ENCODE data around the gene MROH8. TPM values are rescaled to one million over a fixed set of nuclear protein-coding genes. Genes with fewer than 3 reads are reported as not detected.

The MROH8 gene
- total and polyA plus RNA-seq, 2 of the 13 experiments (the other 11 are each of a cell fraction or from before 2014, with no cell fraction given), result 2.6 to 5.5 TPM

DNA sequence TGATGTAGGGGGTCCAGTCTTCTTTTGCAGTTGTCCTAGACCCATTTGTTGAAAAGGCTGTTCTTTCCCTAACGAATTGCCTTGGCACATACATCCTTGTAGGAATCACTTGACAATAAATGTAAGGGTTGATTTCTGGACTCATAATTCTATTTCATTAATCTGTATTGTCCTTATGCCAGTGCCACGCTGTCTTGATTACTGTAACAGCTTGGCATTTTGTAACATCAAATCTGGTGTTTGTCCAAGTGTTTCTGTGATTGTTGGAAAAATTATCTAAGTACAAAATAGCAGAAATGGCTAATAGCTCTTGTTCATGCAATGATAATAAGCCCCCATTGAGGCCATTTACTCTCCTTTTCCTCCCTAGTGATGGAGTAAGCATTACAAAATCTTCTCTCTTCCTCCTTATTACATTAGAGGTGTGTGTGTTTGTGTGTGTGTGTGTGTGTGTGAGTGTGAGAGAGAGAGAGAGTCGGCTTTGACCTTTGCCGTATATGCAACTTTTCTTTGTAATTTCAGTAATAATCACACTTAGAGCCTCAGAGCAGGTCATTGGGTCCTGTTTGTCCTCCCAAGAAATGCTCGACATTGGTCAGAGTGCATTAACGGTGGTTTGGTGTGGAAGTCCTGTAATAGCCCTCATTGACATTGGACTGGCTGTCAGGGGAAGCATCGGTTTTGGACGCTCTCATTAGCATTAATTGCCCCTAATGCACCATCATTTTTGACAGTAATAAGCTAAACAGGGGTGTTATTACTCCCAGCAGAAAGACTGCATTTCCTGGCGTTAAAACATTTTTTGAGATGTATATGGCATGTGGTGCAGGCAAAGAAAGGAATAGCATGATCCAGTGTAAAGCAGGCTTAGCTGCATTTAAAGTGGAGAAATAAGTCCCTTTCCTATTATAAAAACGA lies 40.7 kb upstream of the MROH8 start:
- H3K9me3 ChIP-seq (ENCODE audit: low read length), result no peaks in the 10 kb centered on the region
- no TSS peak for BruUV-seq (replicated peaks)
- CTCF ChIA-PET (ENCODE audit: low intra/inter-chr PET ratio, low total read pairs), result no interaction called here
- H3K4me3 ChIP-seq (replicated peaks in 1 of 3; ENCODE audit: insufficient read depth in 1 of 3, low read depth in 2 of 3, low read length in 3 of 3), result no peak overlapping the region
- WGBS (ENCODE audit: low lambda C conversion rate), result 89% methylated on average over 10 of the region's 10 CpGs
- H3K27ac ChIP-seq (ENCODE audit: extremely low read length, insufficient read depth, low read length), result no peak overlapping the region
- peaks cover 17% of the 10 kb centered on the region for H4K20me1 ChIP-seq (ENCODE audit: insufficient read depth, low read length)
- no peak for TF ChIP-seq AHR (CRISPR knock-in tag; IDR thresholded peaks at IDR 0.05)
- TF ChIP-seq, protein P1, sequence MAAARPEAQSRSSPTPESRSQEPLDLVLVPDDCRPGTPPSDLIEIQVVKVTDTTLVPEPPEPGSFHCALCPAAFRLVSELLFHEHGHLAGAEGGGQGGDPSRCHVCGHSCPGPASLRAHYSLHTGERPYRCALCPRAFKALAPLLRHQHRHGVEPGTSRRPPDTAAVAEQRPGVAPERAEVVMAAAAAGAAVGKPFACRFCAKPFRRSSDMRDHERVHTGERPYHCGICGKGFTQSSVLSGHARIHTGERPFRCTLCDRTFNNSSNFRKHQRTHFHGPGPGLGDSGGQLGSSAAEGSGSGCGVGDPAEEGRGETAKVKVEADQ (CRISPR knock-in tag; IDR thresholded peaks at IDR 0.05; ENCODE audit: borderline replicate concordance), result no peak
- no peak for TF ChIP-seq KDM3A (CRISPR knock-in tag; IDR thresholded peaks at IDR 0.05; ENCODE audit: low read depth)
- no peak for TF ChIP-seq ZNF773 (CRISPR knock-in tag; IDR thresholded peaks at IDR 0.05; ENCODE audit: borderline replicate concordance)
- TF ChIP-seq KDM5B (CRISPR knock-in tag; IDR thresholded peaks at IDR 0.05; ENCODE audit: borderline replicate concordance), result no peak
- no peak for TF ChIP-seq ATF1 (CRISPR knock-in tag; IDR thresholded peaks at IDR 0.05)
- TF ChIP-seq ZNF446 (CRISPR knock-in tag; IDR thresholded peaks at IDR 0.05), result no peak
- no peak for TF ChIP-seq ZMYM3 (CRISPR knock-in tag; IDR thresholded peaks at IDR 0.05)
- no peak for TF ChIP-seq RCOR2 (CRISPR knock-in tag; IDR thresholded peaks at IDR 0.05)
- TF ChIP-seq, protein P2, sequence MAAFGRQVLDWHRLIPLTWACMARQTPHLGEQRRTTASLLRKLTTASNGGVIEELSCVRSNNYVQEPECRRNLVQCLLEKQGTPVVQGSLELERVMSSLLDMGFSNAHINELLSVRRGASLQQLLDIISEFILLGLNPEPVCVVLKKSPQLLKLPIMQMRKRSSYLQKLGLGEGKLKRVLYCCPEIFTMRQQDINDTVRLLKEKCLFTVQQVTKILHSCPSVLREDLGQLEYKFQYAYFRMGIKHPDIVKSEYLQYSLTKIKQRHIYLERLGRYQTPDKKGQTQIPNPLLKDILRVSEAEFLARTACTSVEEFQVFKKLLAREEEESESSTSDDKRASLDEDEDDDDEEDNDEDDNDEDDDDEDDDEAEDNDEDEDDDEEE (CRISPR knock-in tag; IDR thresholded peaks at IDR 0.05), result no peak
- no peak for TF ChIP-seq ZFP1 (CRISPR knock-in tag; IDR thresholded peaks at IDR 0.05)
- TF ChIP-seq, protein P3, sequence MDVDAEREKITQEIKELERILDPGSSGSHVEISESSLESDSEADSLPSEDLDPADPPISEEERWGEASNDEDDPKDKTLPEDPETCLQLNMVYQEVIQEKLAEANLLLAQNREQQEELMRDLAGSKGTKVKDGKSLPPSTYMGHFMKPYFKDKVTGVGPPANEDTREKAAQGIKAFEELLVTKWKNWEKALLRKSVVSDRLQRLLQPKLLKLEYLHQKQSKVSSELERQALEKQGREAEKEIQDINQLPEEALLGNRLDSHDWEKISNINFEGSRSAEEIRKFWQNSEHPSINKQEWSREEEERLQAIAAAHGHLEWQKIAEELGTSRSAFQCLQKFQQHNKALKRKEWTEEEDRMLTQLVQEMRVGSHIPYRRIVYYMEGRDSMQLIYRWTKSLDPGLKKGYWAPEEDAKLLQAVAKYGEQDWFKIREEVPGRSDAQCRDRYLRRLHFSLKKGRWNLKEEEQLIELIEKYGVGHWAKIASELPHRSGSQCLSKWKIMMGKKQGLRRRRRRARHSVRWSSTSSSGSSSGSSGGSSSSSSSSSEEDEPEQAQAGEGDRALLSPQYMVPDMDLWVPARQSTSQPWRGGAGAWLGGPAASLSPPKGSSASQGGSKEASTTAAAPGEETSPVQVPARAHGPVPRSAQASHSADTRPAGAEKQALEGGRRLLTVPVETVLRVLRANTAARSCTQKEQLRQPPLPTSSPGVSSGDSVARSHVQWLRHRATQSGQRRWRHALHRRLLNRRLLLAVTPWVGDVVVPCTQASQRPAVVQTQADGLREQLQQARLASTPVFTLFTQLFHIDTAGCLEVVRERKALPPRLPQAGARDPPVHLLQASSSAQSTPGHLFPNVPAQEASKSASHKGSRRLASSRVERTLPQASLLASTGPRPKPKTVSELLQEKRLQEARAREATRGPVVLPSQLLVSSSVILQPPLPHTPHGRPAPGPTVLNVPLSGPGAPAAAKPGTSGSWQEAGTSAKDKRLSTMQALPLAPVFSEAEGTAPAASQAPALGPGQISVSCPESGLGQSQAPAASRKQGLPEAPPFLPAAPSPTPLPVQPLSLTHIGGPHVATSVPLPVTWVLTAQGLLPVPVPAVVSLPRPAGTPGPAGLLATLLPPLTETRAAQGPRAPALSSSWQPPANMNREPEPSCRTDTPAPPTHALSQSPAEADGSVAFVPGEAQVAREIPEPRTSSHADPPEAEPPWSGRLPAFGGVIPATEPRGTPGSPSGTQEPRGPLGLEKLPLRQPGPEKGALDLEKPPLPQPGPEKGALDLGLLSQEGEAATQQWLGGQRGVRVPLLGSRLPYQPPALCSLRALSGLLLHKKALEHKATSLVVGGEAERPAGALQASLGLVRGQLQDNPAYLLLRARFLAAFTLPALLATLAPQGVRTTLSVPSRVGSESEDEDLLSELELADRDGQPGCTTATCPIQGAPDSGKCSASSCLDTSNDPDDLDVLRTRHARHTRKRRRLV (CRISPR knock-in tag; IDR thresholded peaks at IDR 0.05), result no peak
- no peak for TF ChIP-seq KDM1A (CRISPR knock-in tag; IDR thresholded peaks at IDR 0.05)
- no peak for TF ChIP-seq ZNF746 (CRISPR knock-in tag; IDR thresholded peaks at IDR 0.05)
- no peak for TF ChIP-seq HNRNPL (IDR thresholded peaks at IDR 0.05; ENCODE audit: low read depth, low read length)
- TF ChIP-seq, protein P4, sequence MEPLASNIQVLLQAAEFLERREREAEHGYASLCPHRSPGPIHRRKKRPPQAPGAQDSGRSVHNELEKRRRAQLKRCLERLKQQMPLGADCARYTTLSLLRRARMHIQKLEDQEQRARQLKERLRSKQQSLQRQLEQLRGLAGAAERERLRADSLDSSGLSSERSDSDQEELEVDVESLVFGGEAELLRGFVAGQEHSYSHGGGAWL (CRISPR knock-in tag; IDR thresholded peaks at IDR 0.05), result no peak
- no peak overlapping the region for H3K9ac ChIP-seq (ENCODE audit: insufficient read depth, low read depth, low read length)
- FAIRE-seq, result no peak
- ATAC-seq, result no peak
- no peak overlapping the region for H2AFZ ChIP-seq (ENCODE audit: low read length)
- no peaks in the 10 kb centered on the region for H3K27me3 ChIP-seq (ENCODE audit: control insufficient read depth in 1 of 2, insufficient read depth in 2 of 2, low read length in 2 of 2)
- in situ Hi-C loops (cut with HindIII; ENCODE audit: extremely low pct_ligation_motif_present, low pct_unique_long_range_greater_than_20kb), result no loop called here
- POLR2A ChIA-PET, result interaction anchor here (1.0 kb wide), 1 partner anchor 308 kb away, joined by 4 read pairs; the partner anchor contains the start of gene BLCAP
- DNase-seq (ENCODE audit: low spot score), result no peak
- intact Hi-C loops (cut with micrococcal nuclease; ENCODE audit: unreplicated experiment), result no loop called here
- H3K4me1 ChIP-seq (ENCODE audit: insufficient read depth, low read length), result peaks cover 10% of the 10 kb centered on the region
- H3K4me2 ChIP-seq (ENCODE audit: low read depth, low read length), result no peak overlapping the region
- H3K79me2 ChIP-seq (ENCODE audit: insufficient read depth, low read length), result peaks cover 23% of the 10 kb centered on the region
- H3K36me3 ChIP-seq (replicated peaks in 1 of 2; ENCODE audit: control insufficient read depth in 1 of 2, insufficient read depth in 2 of 2, low read length in 2 of 2), result peaks cover 49 to 91% of the 10 kb centered on the region in 2 experiments

Data from HepG2 (cell line).